GDM1 (cell line): ENCODE data around the gene SYCP2L.
"Not testable (repeated sequence)": the region's sequence is repeated elsewhere in the genome, so short reads cannot be mapped to it uniquely, and the experiment has no call there.

Experiments used
- DNase-seq: peaks from one replicate; lab custom pipeline; 2025; lab: John Stamatoyannopoulos, UW

SYCP2L gene

GRCh38 chr6:10957414-10957886, 70.6 kb downstream of the SYCP2L start:
- no peak for DNase-seq

DNA sequence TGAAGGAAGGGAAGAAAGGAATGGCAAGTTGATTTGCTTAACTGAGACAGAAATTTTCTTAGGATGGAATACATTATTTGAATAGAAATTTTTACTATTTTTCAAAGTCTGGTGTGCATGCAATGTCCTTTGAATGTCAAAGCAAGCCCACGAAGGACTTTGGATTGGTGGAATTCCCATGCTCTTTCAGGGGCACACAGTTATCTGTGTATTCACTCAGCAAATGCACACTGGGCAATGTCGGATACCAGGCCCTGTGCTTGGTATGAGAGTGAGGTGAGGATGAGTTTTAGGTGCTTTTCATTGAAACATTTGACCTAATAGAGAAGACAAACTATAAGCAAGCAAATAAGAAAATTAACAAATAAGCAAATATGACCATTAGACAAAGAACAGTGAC, 73.3 kb downstream of the SYCP2L start:
- no peak for DNase-seq

DNA sequence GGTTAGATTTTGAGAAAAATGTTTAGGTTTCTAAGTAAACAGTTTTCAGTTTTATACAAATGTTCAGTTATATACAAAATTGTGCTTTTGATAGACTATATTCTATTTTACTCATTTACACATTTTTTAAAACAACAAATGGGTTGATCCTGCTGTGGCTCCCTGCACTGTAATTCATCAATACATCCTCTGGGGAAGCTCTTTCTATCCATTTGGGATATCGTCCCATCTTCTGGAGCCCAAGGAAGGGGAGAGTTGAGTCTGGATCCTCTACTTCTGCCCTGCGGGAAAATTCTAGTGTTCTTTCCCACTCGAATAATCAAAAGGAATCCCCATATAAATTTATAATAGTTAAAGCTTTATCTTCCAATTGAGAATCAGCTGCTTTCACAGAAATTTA, 75.0 kb downstream of the SYCP2L start:
- DNase-seq, result no peak

DNA sequence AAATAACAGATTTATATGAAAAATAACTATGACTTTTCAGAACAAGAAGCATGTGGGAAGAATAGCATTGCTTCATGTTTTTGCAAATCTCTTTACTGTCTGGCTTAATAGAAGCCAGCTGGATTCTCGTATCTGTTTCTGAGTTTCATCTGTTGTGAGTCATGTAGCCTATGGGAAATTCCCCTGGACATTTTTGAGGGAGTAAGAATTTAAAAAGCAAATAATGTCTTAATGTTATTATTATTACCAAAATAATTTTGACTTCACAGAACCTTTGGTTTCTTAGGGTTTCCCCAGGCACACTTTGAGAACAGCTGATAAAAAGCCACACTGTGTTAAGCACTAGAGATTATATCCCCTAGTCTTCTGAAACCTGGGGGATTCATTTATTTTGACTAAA, 75.8 kb downstream of the SYCP2L start:
- DNase-seq, result no peak

GRCh38 chr6:10963113-10963512, 76.3 kb downstream of the SYCP2L start:
- DNase-seq, result no peak

DNA sequence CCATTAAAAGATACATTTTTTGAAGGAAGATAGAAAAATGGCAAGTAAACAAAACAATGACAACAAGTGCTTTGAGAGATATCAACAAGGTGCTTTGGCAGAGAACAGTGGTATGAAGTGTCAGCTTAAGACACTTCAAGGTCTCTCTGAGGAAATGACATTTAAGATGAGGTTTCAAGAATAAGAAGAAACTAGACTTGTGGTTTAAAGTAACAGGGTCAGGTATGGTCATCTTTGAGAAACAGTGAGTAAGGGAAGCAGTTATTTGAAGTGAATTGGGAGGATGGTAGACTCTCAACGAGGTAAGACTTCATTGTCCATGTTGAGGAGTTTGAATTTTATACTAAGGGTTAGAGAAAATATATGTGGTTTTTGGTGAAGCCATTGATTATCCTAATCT, 77.8 kb downstream of the SYCP2L start:
- DNase-seq, result no peak

DNA sequence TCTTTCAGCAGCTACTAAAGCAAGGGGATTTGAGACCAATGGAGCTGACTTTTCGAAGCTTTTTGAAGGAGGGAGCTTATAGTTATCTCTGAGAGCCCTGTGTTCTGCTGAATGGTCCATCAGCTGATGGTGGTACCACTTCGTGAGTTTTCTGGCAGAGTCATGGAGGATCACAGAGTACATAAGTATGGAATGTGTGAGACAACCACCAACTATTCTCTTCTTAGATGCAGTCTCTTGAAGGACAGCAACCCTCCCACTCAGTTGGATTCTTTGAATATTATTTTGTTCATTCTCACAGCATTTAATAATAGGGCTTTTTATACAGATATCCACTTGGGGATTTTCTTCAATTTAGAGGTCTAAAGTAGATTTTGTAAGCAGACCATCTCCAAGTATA, 81.9 kb downstream of the SYCP2L start:
- DNase-seq, result no peak

GRCh38 chr6:10970731-10971130, 83.9 kb downstream of the SYCP2L start:
- no peak for DNase-seq

GRCh38 chr6:10972196-10972595, 85.3 kb downstream of the SYCP2L start:
- no peak for DNase-seq

GRCh38 chr6:10976571-10976970, 89.7 kb downstream of the SYCP2L start:
- no peak for DNase-seq

- DNase-seq, result no peak
Measured at GRCh38 chr6:10977231-10977968, 90.5 kb downstream of the SYCP2L start.

DNA sequence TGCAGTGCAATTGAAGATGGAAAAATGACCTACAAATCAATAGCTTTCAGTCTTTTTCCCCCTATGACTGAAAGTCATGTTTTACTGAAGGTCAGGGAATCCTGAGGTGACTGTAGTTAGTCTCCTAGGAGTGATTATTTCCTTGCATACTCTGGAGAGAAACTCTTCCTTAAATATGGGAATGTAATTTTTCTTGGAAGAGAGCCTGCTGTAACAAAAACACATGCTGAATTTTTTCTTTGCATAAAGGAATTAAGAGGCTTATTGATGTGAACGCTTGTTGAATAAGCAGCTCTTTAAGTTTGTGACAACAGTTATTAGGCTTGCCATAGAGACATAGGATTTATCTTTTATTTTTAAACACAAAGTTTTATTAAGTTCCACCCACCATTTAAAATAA, 92.8 kb downstream of the SYCP2L start:
- DNase-seq, result no peak

GRCh38 chr6:10981409-10981808, 94.6 kb downstream of the SYCP2L start:
- DNase-seq, result no peak

DNA sequence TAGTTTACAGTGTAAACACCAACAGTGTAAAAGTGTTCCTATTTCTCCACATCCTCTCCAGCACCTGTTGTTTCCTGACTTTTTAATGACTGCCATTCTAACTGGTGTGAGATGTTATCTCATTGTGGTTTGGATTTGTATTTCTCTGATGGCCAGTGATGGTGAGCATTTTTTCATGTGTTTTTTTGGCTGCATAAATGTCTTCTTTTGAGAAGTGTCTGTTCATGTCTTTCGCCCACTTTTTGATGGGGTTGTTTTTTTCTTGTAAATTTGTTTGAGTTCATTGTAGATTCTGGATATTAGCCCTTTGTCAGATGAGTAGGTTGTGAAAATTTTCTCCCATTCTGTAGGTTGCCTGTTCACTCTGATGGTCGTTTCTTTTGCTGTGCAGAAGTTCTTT, 98.1 kb downstream of the SYCP2L start:
- DNase-seq, result not testable (repeated sequence)

GRCh38 chr6:10989587-10989986, 102.7 kb downstream of the SYCP2L start:
- DNase-seq, result no peak

DNA sequence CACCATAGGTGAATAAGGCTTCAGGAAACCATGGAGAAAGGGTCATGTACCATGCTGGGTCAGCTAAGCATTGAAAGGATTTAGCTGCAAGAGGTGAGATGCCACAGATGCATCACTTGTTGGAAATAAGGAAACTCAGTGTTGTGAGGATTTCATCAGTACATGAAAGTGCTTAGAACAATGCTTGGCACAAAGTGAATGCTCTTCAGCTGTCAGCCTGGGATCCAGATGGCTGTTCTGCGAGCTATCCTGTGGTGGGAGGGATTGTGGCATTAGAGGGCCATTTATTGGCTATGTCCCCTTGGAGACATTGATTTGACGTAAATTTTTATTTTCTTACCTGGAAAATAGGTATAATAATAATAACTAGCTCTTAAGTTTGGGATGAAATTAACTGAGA, 104.3 kb downstream of the SYCP2L start:
- no peak for DNase-seq

- DNase-seq, result no peak
Measured at GRCh38 chr6:10993896-10994295, 107.0 kb downstream of the SYCP2L start.

- no peak for DNase-seq
Measured at GRCh38 chr6:10995114-10995707, 108.4 kb downstream of the SYCP2L start.

DNA sequence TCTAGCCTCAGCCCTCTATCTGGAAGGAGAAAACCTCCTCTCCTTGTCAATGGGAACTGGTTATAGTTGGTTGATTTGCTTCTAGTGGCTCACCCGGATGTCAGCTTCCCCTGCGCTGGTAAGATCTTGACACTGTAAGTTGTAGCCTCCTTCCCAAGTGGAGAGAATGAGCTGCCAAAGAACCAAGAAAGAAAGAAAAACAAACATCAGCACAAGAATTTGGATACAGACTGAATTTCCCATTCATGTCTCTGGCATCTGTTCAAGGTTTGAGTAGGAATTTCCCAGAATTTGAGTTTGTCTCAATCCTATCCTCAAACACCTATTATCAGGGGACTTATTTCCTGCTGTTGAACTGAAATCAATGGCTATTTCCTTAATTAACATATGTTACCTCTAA, 113.1 kb downstream of the SYCP2L start:
- DNase-seq, result no peak

DNA sequence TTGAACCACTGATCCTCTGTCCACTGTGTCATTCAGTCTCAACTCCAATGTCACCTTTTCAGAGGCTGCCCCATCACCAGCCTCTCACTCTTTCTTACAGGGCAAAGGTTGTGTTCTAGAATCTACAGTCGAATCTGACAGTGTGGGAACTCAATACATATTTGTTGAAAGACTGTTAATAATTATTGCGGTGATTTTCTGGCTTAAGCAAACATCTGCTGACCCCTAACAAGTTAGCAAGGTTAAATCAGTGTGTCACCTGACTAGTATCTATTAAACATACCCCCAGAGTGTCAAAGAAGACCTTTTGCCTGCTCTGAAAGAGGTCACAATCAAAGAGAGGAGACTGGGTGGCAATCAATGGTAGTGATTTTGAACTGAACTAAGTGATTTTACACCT, 115.3 kb downstream of the SYCP2L start:
- no peak for DNase-seq

DNA sequence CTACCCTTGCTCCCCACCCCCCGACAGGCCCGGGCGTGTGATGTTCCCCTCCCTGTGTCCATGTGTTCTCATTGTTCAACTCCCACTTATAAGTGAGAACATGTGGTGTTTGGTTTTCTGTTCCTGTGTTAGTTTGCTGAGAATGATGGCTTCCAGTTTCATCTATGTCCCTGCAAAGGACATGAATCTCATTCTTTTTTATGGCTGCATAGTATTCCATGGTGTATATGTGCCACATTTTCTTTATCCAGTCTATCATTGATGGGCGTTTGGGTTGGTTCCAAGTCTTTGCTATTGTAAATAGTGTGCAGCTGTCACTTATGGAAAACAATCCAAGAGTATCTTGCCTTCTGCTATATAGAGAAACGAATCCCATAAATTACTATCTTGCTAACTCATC, 116.4 kb downstream of the SYCP2L start:
- not testable (repeated sequence) for DNase-seq

DNA sequence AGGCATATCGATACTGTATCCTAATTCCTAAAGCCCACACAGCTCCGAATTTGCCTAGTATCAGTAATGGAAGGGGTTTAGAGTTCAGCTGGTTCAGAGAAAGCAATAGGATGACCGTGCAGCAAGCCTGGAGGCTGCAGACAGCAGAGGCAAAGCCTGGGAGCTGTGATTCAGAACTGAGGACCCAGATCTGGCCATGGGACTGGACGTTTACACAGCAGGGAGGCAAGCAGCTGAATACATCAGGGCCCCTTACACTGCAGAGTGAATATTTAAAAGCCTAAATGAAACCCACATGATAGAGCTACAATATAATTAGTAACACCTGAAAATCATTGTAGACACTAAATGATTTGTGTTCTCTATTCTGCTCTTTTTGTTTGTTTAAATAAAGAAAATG, 119.2 kb downstream of the SYCP2L start:
- DNase-seq, result no peak

- DNase-seq, result no peak
Measured at GRCh38 chr6:11007715-11008608, 121.1 kb downstream of the SYCP2L start.
